Subcutaneous abdominal adipose tissue (tissue), 5 donors: ENCODE results near the gene ASPN.

ENCODE experiments used
- H3K27ac ChIP-seq: one replicate; pipeline ENCODE4 v1.7.0; 2013; ENCODE audit warnings: low read depth, mild to moderate bottlenecking, inconsistent platforms, low read length, moderate library complexity
- H3K27me3 ChIP-seq, 5 donors: one replicate each; pipeline ENCODE4 v1.7.0; 2013; ENCODE audit warnings: low read length in 5 of 5, inconsistent platforms in 1 of 5; ENCODE audit not compliant: control insufficient read depth in 5 of 5, insufficient read depth in 4 of 5
- H3K36me3 ChIP-seq, 5 donors: one replicate each; pipeline ENCODE4 v1.7.0; 2013; ENCODE audit warnings: low read length in 5 of 5; ENCODE audit not compliant: control insufficient read depth in 5 of 5, insufficient read depth in 5 of 5
- H3K4me1 ChIP-seq, 5 donors: one replicate each; pipeline ENCODE4 v1.7.0; 2013; ENCODE audit warnings: low read length in 5 of 5, mild to moderate bottlenecking in 3 of 5, moderate library complexity in 1 of 5; ENCODE audit not compliant: control insufficient read depth in 5 of 5, insufficient read depth in 5 of 5
- H3K4me3 ChIP-seq, 5 donors: one replicate each; pipeline ENCODE4 v1.7.0; 2013; ENCODE audit warnings: low read length in 5 of 5, low read depth in 1 of 5
- H3K9ac ChIP-seq, 5 donors: one replicate each; pipeline ENCODE4 v1.7.0; 2013; ENCODE audit warnings: low read length in 5 of 5, mild to moderate bottlenecking in 4 of 5, moderate library complexity in 3 of 5
- H3K9me3 ChIP-seq, 5 donors: one replicate each; pipeline ENCODE4 v1.7.0; 2013; ENCODE audit warnings: low read length in 5 of 5; ENCODE audit not compliant: control insufficient read depth in 5 of 5
- donor health status: healthy.
- donor health status: healthy.
- donor health status: healthy.
- donor health status: healthy.
- donor health status: healthy.

The ASPN gene

DNA sequence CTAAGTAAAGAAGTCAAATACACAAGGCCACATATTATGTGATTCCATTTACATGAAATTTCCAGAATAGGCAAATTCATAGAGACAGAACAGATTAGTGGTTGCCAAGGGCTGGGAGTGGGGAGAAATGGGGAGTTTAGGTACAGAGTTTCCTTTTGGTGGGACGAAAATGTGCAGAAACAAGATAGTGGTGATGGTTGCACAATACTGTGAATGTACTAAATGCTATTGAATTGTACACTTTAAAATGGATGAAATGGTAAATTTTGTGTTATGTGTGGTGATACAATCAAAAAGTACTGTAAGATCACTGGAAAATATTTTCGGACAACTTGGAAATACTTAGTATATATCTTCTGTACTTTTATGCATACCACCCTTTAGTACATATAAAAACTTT lies 38.5 kb upstream of the ASPN start:
- H3K4me1 ChIP-seq: no peaks in the 10 kb centered on the region
- no peaks in the 10 kb centered on the region for H3K9me3 ChIP-seq
- no peak overlapping the region for H3K4me3 ChIP-seq
- H3K9ac ChIP-seq: no peak overlapping the region
- no peak overlapping the region for H3K27ac ChIP-seq
- no peaks in the 10 kb centered on the region for H3K27me3 ChIP-seq
- peaks cover 11 to 36% (median 30%) of the 10 kb centered on the region in 5 donors for H3K36me3 ChIP-seq

DNA sequence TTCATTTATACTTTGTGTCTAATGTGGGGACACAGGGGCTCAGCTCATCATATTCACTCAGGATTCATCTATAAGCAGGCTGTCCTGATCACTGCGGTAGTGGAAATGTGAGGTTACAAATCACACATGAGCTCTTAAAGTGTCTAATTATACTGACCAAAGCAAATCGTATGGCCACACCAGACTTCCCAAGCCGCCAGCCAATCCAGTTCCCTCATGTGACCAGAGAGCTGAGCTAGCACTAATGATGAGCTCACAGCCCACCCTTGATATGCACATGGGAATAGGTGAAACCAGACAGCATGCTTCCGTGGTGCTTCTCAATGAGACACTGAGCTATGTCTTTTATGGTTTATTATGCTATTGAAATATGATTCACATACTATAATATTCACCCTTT lies 35.9 kb upstream of the ASPN start:
- Histone ChIP-seq H3K9ac (no peak overlapping the region), H3K36me3 (peaks cover 14 to 56% (median 47%) of the 10 kb centered on the region in 5 donors), H3K4me3 (no peak overlapping the region), H3K27me3 (no peaks in the 10 kb centered on the region), H3K9me3 (no peaks in the 10 kb centered on the region), H3K27ac (no peak overlapping the region), H3K4me1 (no peaks in the 10 kb centered on the region)

DNA sequence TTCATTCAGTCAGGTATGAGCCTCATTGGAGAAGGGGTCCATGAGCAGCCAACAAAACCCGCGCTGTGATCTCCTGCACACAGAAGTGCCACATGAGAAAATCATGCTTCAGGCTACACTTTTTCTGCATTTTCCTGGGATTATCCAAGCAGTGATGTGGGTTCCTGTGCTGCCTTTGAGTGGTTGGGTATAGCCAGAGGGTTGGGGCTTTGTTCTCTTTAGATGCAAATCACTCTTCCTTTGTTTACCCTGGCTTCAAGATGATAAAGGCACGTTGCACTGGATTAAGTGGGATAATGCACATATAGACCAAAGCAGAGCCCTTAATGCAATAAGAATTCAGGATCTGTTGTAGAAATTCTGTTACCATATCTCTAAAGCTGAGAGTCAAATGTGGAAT lies 34.7 kb upstream of the ASPN start:
- Histone ChIP-seq H3K9me3 (no peaks in the 10 kb centered on the region), H3K27me3 (no peaks in the 10 kb centered on the region), H3K9ac (no peak overlapping the region), H3K36me3 (peaks cover 14 to 63% (median 58%) of the 10 kb centered on the region in 5 donors), H3K4me3 (no peak overlapping the region), H3K27ac (no peak overlapping the region), H3K4me1 (no peaks in the 10 kb centered on the region)

DNA sequence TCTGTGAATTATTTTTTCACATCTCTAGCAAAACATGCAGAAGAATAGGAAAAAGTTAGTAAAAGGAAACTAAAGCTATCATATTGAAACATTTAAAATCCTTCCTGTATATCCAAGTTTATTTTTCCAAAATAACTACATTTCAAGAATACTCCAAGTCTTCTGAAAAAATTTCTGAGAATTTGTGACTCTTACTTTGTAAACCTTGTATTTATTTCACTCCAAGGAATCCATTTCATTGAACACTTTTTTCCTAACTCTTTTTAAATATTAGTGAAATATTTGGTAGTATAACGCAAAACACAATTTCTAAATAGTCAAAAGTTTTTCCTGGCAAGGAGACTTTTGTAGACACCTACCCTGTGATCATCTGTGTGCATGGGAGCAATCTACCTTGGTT lies 34.2 kb upstream of the ASPN start:
- Histone ChIP-seq H3K4me1 (no peaks in the 10 kb centered on the region), H3K36me3 (peaks cover 14 to 63% (median 58%) of the 10 kb centered on the region in 5 donors), H3K27me3 (no peaks in the 10 kb centered on the region), H3K4me3 (no peak overlapping the region), H3K9me3 (no peaks in the 10 kb centered on the region), H3K9ac (no peak overlapping the region), H3K27ac (no peak overlapping the region)

DNA sequence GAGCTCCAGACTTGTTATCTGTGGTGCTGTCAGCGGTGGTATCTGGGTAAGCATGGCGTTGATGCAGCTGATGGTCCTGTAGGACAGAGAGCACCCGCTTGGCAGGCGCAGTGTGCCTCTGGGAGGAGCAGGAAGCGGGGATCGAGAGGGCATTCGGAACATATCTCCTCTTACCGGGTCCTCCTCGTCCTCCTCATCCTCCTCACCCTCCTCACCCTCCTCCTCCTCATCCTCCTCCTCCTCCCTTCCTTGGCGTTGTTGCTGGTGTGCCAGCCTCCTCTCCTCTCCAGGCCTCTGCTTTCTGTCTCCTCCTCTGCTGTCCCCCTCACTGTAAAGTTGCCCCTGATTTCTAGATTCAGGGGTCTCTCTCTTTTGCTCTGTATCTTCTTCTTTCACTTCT lies 32.3 kb upstream of the ASPN start:
- Histone ChIP-seq H3K27me3 (no peaks in the 10 kb centered on the region), H3K27ac (no peak overlapping the region), H3K4me3 (no peak overlapping the region), H3K9me3 (no peaks in the 10 kb centered on the region), H3K36me3 (peaks cover 14 to 54% (median 52%) of the 10 kb centered on the region in 5 donors), H3K4me1 (no peaks in the 10 kb centered on the region), H3K9ac (no peak overlapping the region)

DNA sequence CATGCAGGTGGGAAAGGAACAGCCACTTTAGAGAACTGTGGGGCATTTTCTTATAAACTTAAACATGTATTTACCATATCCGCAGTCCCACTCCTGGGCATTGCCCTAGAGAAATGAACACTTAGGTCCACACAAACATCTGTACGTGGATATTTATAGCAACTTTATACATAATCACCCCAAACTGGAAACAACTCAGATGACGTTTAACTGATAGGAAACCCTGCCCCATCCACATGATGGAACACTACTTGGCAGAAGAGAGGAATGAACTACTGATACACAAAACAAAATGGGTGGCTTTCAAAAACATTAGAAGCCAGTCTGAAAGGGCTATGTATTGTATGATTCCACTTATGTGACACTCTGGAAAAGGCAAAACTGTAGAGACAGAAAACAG lies 31.0 kb upstream of the ASPN start:
- H3K27ac ChIP-seq: no peak overlapping the region
- no peak overlapping the region for H3K9ac ChIP-seq
- peaks cover 0 to 10% (median 6%) of the 10 kb centered on the region in 5 donors for H3K4me1 ChIP-seq
- H3K9me3 ChIP-seq: no peaks in the 10 kb centered on the region
- peaks cover 14 to 54% (median 49%) of the 10 kb centered on the region in 5 donors for H3K36me3 ChIP-seq
- H3K27me3 ChIP-seq: no peaks in the 10 kb centered on the region
- H3K4me3 ChIP-seq: no peak overlapping the region

DNA sequence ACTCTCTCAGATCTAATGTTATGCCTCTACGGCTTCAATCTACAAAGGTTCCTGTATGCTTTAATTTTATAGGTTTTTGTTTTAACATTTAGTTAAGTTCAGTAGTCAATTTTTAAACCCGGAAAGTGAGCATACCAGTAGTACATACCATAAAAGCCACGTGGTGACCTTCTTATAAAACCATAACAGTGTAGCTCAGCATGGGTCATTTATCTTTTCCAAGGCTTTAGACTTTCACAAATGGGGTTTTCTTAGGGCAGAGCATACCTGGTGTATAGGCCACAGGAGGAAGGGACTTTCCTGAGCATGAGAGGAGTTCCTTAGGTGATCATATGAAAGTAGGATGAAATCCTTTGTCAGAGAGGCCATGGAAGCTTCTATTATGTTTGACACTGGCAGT lies 30.3 kb upstream of the ASPN start:
- Histone ChIP-seq H3K9me3 (no peaks in the 10 kb centered on the region), H3K4me1 (peaks cover 0 to 17% (median 14%) of the 10 kb centered on the region in 5 donors), H3K36me3 (peaks cover 11 to 47% (median 42%) of the 10 kb centered on the region in 5 donors), H3K9ac (no peak overlapping the region), H3K27ac (no peak overlapping the region), H3K4me3 (no peak overlapping the region), H3K27me3 (no peaks in the 10 kb centered on the region)

DNA sequence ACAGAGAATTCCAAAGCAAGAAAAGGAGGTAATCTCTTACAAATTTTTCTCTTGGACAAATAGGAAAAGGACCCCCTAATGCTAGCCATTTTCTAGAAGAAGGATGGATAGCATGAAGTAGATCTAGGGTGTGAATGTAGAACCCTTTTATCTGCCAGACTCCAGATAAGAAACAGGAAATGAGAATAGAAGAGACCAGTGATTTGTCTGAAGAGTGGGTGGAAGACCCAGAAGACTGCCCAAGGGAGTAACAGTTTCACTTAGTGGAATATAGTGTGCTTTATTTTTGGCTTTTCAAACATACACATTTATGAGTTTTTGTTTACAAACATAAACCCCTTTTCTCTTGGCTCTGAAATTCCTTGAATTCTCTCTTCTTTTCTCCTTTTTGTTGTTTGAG lies 28.4 kb upstream of the ASPN start:
- H3K9ac ChIP-seq: no peak overlapping the region
- peak overlapping the region; percentile 12 for H3K27ac ChIP-seq
- H3K4me1 ChIP-seq: peaks cover 7 to 32% (median 31%) of the 10 kb centered on the region in 5 donors
- H3K4me3 ChIP-seq: no peak overlapping the region
- no peaks in the 10 kb centered on the region for H3K27me3 ChIP-seq
- H3K36me3 ChIP-seq: peaks cover 3 to 36% (median 30%) of the 10 kb centered on the region in 5 donors
- H3K9me3 ChIP-seq: no peaks in the 10 kb centered on the region

DNA sequence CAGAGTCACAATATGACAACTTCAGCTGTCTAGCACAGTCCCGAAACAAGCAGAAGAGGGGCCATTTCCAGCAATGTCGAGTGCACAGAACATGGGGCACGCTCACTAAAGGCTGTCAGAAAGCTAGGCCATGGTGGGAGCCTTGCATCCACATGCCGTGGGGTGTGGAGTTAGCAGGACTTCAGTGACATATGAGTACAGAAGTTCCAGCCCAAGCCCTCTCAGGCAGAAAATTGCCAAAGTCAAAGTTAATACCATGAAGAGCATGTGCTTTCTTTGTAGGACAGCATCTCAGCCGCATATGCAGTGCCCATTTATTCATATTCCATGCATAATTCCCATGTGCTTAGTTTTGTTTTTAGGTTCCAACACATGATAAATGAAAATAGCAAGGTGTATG lies 26.7 kb upstream of the ASPN start:
- H3K9ac ChIP-seq: no peak overlapping the region
- no peak overlapping the region for H3K4me3 ChIP-seq
- no peaks in the 10 kb centered on the region for H3K9me3 ChIP-seq
- H3K36me3 ChIP-seq: peaks cover 0 to 24% (median 17%) of the 10 kb centered on the region in 5 donors
- no peaks in the 10 kb centered on the region for H3K27me3 ChIP-seq
- peaks cover 10 to 49% (median 43%) of the 10 kb centered on the region in 5 donors for H3K4me1 ChIP-seq
- peak overlapping the region; percentile 95 for H3K27ac ChIP-seq

DNA sequence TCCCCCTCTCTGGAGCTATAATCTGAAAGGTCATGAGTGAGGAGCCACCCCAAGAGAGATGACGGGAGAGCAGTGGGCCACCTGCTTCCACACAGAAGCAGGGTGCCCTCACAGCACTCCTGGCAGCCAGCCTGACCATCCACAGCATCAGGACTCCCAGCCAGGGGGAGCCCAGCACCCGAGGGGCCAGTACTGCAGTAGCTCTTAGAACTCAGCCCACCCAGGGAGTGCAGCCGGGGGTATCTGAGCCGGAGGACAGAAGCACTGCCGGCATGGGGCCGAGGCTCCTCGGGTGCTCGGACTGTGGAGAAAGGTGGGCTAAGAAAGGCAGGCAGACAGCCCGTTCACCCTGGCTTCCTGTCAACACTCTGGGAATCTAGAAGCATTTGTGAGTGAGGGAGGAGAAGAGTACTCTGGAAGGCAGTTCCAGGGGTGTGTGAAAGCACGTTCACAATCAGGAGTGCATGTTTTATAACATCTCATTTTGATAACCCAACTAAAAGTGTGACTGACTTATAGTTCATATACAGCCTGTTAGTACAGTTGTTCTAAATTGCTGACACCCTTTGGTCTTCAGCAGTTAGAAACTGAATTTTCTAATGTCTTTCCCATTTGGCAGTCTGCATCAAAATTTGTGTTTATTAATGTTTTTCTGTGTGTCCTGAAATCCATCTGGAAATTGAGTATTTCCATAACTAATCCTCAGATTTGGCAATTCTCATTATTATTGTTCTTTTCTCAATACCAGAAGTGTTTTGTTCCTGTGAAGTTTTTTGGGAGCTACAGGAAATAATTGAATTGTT lies 25.9 kb upstream of the ASPN start:
- Histone ChIP-seq H3K36me3 (peaks cover 0 to 19% (median 13%) of the 10 kb centered on the region in 5 donors), H3K4me3 (peak overlapping the region in 1 of 5 donors; percentile 19), H3K9ac (peak overlapping the region in 3 of 5 donors; percentile 6 to 38 (median 21)), H3K4me1 (peaks cover 10 to 58% (median 51%) of the 10 kb centered on the region in 5 donors), H3K27ac (peak overlapping the region; percentile 95), H3K9me3 (no peaks in the 10 kb centered on the region), H3K27me3 (no peaks in the 10 kb centered on the region)
